KMS-11 (cell line): ENCODE results near the gene LOXL3.

ENCODE experiments used
- H2AFZ ChIP-seq: fragments of 200-600 bp; sonication (generic); 2 replicates; pipeline ENCODE4 v1.6.1; 2016; ENCODE audit warnings: antibody characterized with exemption, mixed run types, low read depth
- H3K27ac ChIP-seq: fragments of 200-600 bp; sonication (generic); 2 replicates; pipeline ENCODE4 v1.6.1; 2016; ENCODE audit warnings: mild to moderate bottlenecking, mixed run types
- H3K27me3 ChIP-seq: fragments of 200-600 bp; sonication (generic); 2 replicates; pipeline ENCODE4 v1.6.1; 2017; ENCODE audit warnings: mild to moderate bottlenecking, low read depth, mixed run types, moderate library complexity; ENCODE audit not compliant: insufficient read depth
- H3K36me3 ChIP-seq: fragments of 200-600 bp; sonication (generic); 2 replicates; pipeline ENCODE4 v1.6.1; 2017; ENCODE audit warnings: mild to moderate bottlenecking, mixed run types; ENCODE audit not compliant: insufficient read depth
- H3K4me1 ChIP-seq: fragments of 200-600 bp; sonication (generic); 2 replicates; pipeline ENCODE4 v1.6.1; 2016; ENCODE audit warnings: mild to moderate bottlenecking, low read depth, mixed run types; ENCODE audit not compliant: poor library complexity, severe bottlenecking
- H3K4me2 ChIP-seq: fragments of 200-600 bp; sonication (generic); 2 replicates; pipeline ENCODE4 v1.7.0; 2016; ENCODE audit warnings: mild to moderate bottlenecking, mixed run types
- H3K4me3 ChIP-seq: fragments of 200-600 bp; sonication (generic); IDR thresholded peaks from 2 replicates; pipeline ENCODE4 v1.6.1; 2017; ENCODE audit warnings: low read depth, low read length, mixed read lengths; ENCODE audit not compliant: insufficient read depth
- H3K79me2 ChIP-seq: fragments of 200-600 bp; sonication (generic); 2 replicates; pipeline ENCODE4 v1.6.1; 2016; ENCODE audit warnings: low read depth, mixed run types; ENCODE audit not compliant: insufficient read depth
- H3K9ac ChIP-seq: fragments of 200-600 bp; sonication (generic); 2 replicates; pipeline ENCODE4 v1.6.1; 2016; ENCODE audit warnings: mild to moderate bottlenecking, mixed run types
- H4K20me1 ChIP-seq: fragments of 200-600 bp; sonication (generic); 2 replicates; pipeline ENCODE4 v1.6.1; 2016; ENCODE audit warnings: mild to moderate bottlenecking, mixed run types; ENCODE audit not compliant: insufficient read depth
- TF ChIP-seq, protein P1 (sequence below): fragments of 200-600 bp; sonication (generic); conservative IDR thresholded peaks from 2 replicates; pipeline ENCODE4 v1.6.1; 2017; ENCODE audit warnings: low read depth, mild to moderate bottlenecking, antibody characterized with exemption, low read length, moderate library complexity, mixed read lengths

Gene LOXL3

DNA sequence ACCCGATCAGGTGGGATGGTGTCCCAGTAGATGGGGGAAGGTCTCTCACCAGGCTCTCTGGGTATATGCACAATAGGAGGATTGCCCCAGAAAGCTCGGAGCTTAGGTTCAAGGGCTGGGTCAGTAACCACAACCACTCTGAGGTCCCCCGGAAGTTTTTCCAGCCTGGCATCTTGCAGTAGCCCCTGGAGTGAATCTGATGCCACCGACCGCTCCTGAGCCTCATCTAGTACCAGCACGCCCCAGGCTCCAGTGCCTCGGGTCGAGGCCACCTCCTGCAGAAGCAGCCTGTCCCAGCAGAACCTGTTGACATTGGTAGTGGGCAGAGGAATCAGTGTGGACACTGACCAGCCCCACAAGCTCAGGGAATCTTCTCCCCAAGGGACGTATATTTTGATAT, 29.7 kb downstream of the LOXL3 start:
- H3K9ac ChIP-seq, result no peak overlapping the region
- TF ChIP-seq, protein P1, sequence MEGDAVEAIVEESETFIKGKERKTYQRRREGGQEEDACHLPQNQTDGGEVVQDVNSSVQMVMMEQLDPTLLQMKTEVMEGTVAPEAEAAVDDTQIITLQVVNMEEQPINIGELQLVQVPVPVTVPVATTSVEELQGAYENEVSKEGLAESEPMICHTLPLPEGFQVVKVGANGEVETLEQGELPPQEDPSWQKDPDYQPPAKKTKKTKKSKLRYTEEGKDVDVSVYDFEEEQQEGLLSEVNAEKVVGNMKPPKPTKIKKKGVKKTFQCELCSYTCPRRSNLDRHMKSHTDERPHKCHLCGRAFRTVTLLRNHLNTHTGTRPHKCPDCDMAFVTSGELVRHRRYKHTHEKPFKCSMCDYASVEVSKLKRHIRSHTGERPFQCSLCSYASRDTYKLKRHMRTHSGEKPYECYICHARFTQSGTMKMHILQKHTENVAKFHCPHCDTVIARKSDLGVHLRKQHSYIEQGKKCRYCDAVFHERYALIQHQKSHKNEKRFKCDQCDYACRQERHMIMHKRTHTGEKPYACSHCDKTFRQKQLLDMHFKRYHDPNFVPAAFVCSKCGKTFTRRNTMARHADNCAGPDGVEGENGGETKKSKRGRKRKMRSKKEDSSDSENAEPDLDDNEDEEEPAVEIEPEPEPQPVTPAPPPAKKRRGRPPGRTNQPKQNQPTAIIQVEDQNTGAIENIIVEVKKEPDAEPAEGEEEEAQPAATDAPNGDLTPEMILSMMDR, result no peak
- no peak overlapping the region for H2AFZ ChIP-seq
- H3K27ac ChIP-seq, result no peak overlapping the region
- peaks cover 15% of the 10 kb centered on the region; the same call in 1 of the 2 replicates for H3K27me3 ChIP-seq
- H3K36me3 ChIP-seq, result peaks cover 4% of the 10 kb centered on the region; the same call in 1 of the 2 replicates
- H4K20me1 ChIP-seq, result no peaks in the 10 kb centered on the region
- H3K79me2 ChIP-seq, result peaks cover 18% of the 10 kb centered on the region
- H3K4me1 ChIP-seq, result peaks cover 10% of the 10 kb centered on the region
- H3K4me2 ChIP-seq, result no peak overlapping the region
- no peak overlapping the region for H3K4me3 ChIP-seq

DNA sequence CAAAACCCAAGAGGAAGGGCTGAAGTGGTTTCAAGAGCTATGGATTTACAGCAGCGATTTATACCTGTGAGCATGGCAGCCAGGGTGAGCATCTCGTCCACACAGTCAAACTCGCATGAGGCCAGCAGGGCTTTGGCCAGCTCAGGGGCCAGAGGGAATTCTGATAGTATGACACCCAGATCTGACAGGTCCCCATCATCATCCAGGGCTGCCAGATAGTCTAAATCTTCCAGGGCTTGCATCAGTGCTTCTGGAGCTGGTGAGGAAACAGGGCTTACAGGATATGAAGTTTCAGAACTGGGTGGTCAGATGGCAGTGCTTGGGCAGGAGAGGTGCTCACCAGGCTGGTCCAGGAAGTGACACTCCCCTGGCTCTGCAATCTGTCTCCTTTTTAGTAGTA, 31.2 kb downstream of the LOXL3 start:
- Histone ChIP-seq H2AFZ (no peak overlapping the region), H3K4me3 (no peak overlapping the region), H4K20me1 (no peaks in the 10 kb centered on the region), H3K9ac (no peak overlapping the region), H3K4me2 (no peak overlapping the region), H3K4me1 (no peaks in the 10 kb centered on the region), H3K79me2 (peaks cover 3% of the 10 kb centered on the region; the same call in 1 of the 2 replicates), H3K27me3 (peaks cover 27% of the 10 kb centered on the region; the same call in 1 of the 2 replicates), H3K27ac (no peak overlapping the region), H3K36me3 (peaks cover 4% of the 10 kb centered on the region; the same call in 1 of the 2 replicates)
- TF ChIP-seq, protein P1, result no peak

- H3K27me3 ChIP-seq, result peaks cover 56% of the 10 kb centered on the region
- no peak overlapping the region for H3K27ac ChIP-seq
- H2AFZ ChIP-seq, result no peak overlapping the region
- H3K36me3 ChIP-seq, result no peaks in the 10 kb centered on the region
- H3K4me2 ChIP-seq, result no peak overlapping the region
- no peaks in the 10 kb centered on the region for H3K79me2 ChIP-seq
- H4K20me1 ChIP-seq, result no peaks in the 10 kb centered on the region
- TF ChIP-seq, protein P1, result no peak
- H3K4me3 ChIP-seq, result no peak overlapping the region
- no peak overlapping the region for H3K9ac ChIP-seq
- H3K4me1 ChIP-seq, result peaks cover 4% of the 10 kb centered on the region
Measured at GRCh38 chr2:74516650-74517049, 37.1 kb downstream of the LOXL3 start.

- H3K27me3 ChIP-seq, result peaks cover 60% of the 10 kb centered on the region
- no peak overlapping the region for H3K4me3 ChIP-seq
- no peaks in the 10 kb centered on the region for H3K79me2 ChIP-seq
- TF ChIP-seq, protein P1, result no peak
- H3K27ac ChIP-seq, result no peak overlapping the region
- H3K9ac ChIP-seq, result no peak overlapping the region
- H3K4me2 ChIP-seq, result no peak overlapping the region
- no peak overlapping the region for H2AFZ ChIP-seq
- H3K4me1 ChIP-seq, result peaks cover 4% of the 10 kb centered on the region
- H4K20me1 ChIP-seq, result no peaks in the 10 kb centered on the region
- no peaks in the 10 kb centered on the region for H3K36me3 ChIP-seq
Measured at GRCh38 chr2:74515981-74516633, 37.6 kb downstream of the LOXL3 start.
